A673 (cell line): Measurements from ENCODE around the gene UTP14A.

Experiments
- CTCF ChIP-seq: fragments of 300-800, 200-600 bp; sonication (generic); conservative IDR thresholded peaks from 2 replicates; pipeline ENCODE4 v1.5.1; 2017; ENCODE audit warnings: low read depth, mild to moderate bottlenecking, antibody characterized with exemption, low read length, moderate library complexity, mixed read lengths
- EZH2 ChIP-seq: fragments of 200-600 bp; sonication (generic); IDR thresholded peaks from 2 replicates; pipeline ENCODE4 v1.6.1; 2017; ENCODE audit warnings: borderline replicate concordance, low read depth, mild to moderate bottlenecking, mixed read lengths, antibody characterized with exemption, low read length; ENCODE audit not compliant: poor library complexity, severe bottlenecking

- TF ChIP-seq CTCF (no peak), EZH2 (no peak)
Measured at GRCh38 chrX:129953334-129953648, 47.3 kb downstream of the UTP14A start.
